GM20000 (cell line): Measurements from ENCODE around the gene CD99L2.
"Not testable (repeated sequence)": the region's sequence is repeated elsewhere in the genome, so short reads cannot be mapped to it uniquely, and the experiment has no call there.

Experiments
- DNase-seq: peaks from one replicate; pipeline ENCODE4 v3.0.0; 2012; ENCODE audit warnings: low spot score
- CTCF ChIP-seq: IDR thresholded peaks from 2 replicates; pipeline ENCODE4 v1.5.1; 2012; ENCODE audit warnings: mild to moderate bottlenecking, control low read depth; ENCODE audit errors: extremely low read depth, missing control alignments

The CD99L2 gene

GRCh38 chrX:150831863-150832262 lies 66.6 kb downstream of the CD99L2 start:
- TF ChIP-seq CTCF = no peak
- DNase-seq = no peak

- no peak for TF ChIP-seq CTCF
- no peak for DNase-seq
Observed at GRCh38 chrX:150828785-150829184, 69.7 kb downstream of the CD99L2 start.

DNA sequence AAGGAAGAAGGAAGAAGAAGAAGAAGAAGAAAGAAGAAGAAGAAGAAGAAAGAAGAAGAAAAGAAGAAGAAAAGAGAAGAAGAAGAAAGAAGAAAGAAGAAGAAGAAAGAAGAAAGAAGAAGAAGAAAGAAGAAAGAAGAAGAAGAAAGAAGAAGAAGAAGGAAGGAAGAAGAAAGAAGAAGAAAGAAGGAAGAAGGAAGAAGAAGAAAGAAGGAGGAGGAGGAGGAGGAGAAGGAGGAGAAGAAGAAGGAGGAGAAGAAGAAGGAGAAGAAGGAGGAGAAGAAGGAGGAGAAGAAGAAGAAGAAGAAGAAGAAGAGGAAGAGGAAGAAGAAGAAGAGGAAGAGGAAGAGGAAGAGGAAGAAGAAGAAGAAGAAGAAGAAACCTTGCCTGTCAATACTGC lies 74.1 kb downstream of the CD99L2 start:
- not testable (repeated sequence) for DNase-seq

- not testable (repeated sequence) for DNase-seq
Observed at GRCh38 chrX:150823826-150824225, 74.6 kb downstream of the CD99L2 start.

GRCh38 chrX:150821971-150822370 lies 76.5 kb downstream of the CD99L2 start:
- no peak for DNase-seq
- TF ChIP-seq CTCF = no peak

DNA sequence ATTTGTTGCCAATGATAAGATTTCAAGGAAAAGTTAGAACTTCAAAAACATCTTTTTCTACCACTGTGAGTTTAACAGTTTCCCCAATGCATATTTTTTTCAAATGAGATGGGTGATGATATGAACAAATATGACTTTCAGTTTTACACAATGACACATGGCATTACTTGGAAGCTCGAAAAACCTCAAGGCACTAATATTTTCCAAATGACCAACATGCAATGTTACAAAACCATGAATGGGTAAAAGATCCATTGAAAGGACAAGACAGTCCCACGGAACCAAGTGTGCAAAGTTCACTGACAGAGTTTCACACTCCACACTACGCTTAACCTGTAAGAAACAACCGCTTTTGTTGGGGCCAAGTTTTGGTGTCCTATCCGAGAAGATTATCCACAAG lies 84.5 kb downstream of the CD99L2 start:
- no peak for TF ChIP-seq CTCF
- DNase-seq = no peak

GRCh38 chrX:150806827-150807226 lies 91.6 kb downstream of the CD99L2 start:
- TF ChIP-seq CTCF = no peak
- no peak for DNase-seq

DNA sequence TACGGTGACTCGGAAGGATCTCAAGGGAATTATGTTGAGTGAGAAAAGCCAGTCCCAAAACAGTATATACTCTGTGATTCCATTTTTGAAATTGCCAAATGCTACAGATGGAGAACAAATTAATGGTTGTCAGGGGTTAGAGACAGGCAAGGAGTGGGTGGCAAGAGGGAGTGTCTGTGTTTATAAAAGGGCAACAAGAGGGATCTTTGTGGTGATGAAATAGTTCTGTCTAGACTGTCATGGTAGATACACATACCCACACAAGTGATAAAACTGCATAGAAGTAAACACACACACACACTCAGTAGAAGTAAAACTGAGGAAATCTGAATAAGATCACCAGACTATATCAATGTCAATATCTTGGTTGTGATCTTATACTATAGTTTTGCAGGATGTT lies 92.7 kb downstream of the CD99L2 start:
- no peak for DNase-seq
- no peak for TF ChIP-seq CTCF
